Brain microvascular endothelial cell (primary cell): ENCODE data around the gene GRSF1.

Source experiments
- DNase-seq: peaks from one replicate; pipeline ENCODE4 v3.0.0-alpha.2; 2020
- H3K27ac ChIP-seq: fragments of 250-450 bp; sonication (Bioruptor Pico); 2 replicates; pipeline ENCODE4 v1.5.1; 2020; ENCODE audit warnings: mild to moderate bottlenecking, moderate library complexity
- H3K27me3 ChIP-seq: fragments of 250-450 bp; sonication (Bioruptor Pico); replicated peaks from 2 replicates; pipeline ENCODE4 v1.5.1; 2020; ENCODE audit warnings: mild to moderate bottlenecking
- H3K36me3 ChIP-seq: fragments of 250-450 bp; sonication (Bioruptor Pico); replicated peaks from 2 replicates; pipeline ENCODE4 v1.5.1; 2020; ENCODE audit warnings: mild to moderate bottlenecking
- H3K4me3 ChIP-seq: 2 replicates; pipeline ENCODE4 v1.5.1; 2011; ENCODE audit warnings: low read depth, mild to moderate bottlenecking, control low read depth, low read length, moderate library complexity
- in situ Hi-C: cut with HindIII; loops from 2 replicates; pipeline ENCODE4 v1.10.0; 2017; ENCODE audit warnings: low sequenced_read_pairs, low pct_ligation_motif_present
- TF ChIP-seq, protein P1 (sequence below): IDR thresholded peaks from 2 replicates; pipeline ENCODE4 v1.5.1; 2011; ENCODE audit warnings: low read depth, mild to moderate bottlenecking, moderate library complexity, low read length, control low read depth, inconsistent platforms; ENCODE audit errors: missing control alignments

Gene GRSF1

DNA sequence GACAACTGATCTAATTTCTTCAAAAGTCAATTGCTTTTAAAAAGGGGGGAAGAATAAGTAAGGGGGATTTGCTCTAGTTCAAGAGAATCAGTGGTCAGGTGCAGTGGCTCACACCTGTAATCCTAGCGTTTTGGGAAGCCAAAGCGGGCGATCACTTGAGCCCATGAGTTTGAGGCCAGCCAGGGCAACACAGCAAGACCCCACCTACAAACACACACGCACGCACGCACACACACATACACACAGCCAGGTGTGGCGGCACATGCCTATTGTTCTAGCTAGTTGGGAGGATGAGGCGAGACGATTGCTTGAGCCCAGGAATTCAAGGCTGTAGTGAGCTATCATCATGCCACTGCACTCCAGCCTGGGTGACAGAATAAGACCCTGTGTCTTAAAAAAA lies 9.6 kb downstream of the GRSF1 start:
- no peak overlapping the region for H3K27ac ChIP-seq
- no peak for DNase-seq
- no peaks in the 10 kb centered on the region for H3K27me3 ChIP-seq
- TF ChIP-seq, protein P1, sequence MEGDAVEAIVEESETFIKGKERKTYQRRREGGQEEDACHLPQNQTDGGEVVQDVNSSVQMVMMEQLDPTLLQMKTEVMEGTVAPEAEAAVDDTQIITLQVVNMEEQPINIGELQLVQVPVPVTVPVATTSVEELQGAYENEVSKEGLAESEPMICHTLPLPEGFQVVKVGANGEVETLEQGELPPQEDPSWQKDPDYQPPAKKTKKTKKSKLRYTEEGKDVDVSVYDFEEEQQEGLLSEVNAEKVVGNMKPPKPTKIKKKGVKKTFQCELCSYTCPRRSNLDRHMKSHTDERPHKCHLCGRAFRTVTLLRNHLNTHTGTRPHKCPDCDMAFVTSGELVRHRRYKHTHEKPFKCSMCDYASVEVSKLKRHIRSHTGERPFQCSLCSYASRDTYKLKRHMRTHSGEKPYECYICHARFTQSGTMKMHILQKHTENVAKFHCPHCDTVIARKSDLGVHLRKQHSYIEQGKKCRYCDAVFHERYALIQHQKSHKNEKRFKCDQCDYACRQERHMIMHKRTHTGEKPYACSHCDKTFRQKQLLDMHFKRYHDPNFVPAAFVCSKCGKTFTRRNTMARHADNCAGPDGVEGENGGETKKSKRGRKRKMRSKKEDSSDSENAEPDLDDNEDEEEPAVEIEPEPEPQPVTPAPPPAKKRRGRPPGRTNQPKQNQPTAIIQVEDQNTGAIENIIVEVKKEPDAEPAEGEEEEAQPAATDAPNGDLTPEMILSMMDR = no peak
- no peak overlapping the region for H3K4me3 ChIP-seq
- H3K36me3 ChIP-seq = peaks cover 76% of the 10 kb centered on the region
- in situ Hi-C loops = no loop called here

DNA sequence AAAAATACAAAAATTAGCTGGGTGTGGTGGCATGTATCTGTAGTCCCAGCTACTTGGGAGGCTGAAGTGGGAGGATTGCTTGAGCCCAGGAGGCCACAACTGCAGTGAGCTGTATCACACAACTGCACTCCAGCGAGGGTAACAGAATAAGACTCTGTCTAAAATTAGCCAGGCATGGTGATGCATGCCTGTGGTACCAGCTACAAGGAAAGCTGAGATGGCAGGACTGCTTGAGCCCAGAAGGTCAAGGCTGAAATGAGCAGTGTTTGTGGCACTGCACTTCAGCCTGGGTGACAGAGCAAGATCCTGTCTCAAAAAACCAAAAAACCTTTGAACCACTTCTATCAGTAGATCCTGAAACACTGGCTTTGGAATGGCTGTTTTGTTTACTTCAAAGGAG lies 10.2 kb downstream of the GRSF1 start:
- Histone ChIP-seq H3K4me3 (no peak overlapping the region), H3K27me3 (no peaks in the 10 kb centered on the region), H3K27ac (no peak overlapping the region), H3K36me3 (peaks cover 75% of the 10 kb centered on the region)
- DNase-seq = no peak
- TF ChIP-seq, protein P1 = no peak
- in situ Hi-C loops = no loop called here

DNA sequence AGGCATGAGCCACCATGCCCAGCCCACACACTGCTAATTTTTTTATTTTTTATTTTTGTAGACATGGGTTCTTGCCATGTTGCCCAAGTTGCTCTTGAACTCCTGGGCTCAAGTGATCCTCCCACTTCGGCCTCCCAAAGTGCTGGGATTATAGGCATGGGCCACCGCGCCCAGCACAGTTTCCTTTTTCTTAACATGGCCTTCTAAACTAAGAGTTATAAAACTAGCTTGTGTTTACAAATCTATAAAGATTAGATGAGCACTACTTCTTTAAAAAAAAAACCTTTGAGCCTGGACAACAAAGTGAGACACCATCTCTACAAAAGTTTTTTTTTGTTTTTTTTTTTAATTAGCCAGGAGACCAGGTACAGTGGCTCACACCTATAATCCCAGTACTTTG lies 10.7 kb downstream of the GRSF1 start:
- TF ChIP-seq, protein P1 = no peak
- no peaks in the 10 kb centered on the region for H3K27me3 ChIP-seq
- no peak overlapping the region for H3K27ac ChIP-seq
- H3K4me3 ChIP-seq = no peak overlapping the region
- no peak for DNase-seq
- in situ Hi-C loops = no loop called here
- peaks cover 78% of the 10 kb centered on the region for H3K36me3 ChIP-seq

DNA sequence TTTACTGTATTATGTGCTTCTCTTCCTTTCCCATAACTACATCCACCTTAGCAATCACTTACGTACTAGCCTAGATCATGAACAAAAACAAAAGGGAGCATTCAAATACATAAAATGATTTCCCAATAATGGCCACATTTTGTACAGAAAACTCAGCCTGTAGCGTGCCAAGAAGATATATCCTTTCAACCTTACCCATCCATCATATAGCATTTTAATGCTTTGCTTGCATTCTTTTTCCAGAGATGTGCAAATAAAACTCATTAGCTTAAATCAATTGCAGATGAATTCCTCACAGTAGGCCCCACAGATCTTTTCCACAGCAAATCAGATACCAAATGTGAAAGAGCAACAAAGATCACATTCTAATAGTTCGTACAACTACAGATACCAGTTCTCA lies 20.8 kb downstream of the GRSF1 start:
- no peaks in the 10 kb centered on the region for H3K27me3 ChIP-seq
- no peak overlapping the region for H3K27ac ChIP-seq
- TF ChIP-seq, protein P1 = no peak
- no peak overlapping the region for H3K4me3 ChIP-seq
- in situ Hi-C loops = no loop called here
- H3K36me3 ChIP-seq = peaks cover 41% of the 10 kb centered on the region
- DNase-seq = no peak

DNA sequence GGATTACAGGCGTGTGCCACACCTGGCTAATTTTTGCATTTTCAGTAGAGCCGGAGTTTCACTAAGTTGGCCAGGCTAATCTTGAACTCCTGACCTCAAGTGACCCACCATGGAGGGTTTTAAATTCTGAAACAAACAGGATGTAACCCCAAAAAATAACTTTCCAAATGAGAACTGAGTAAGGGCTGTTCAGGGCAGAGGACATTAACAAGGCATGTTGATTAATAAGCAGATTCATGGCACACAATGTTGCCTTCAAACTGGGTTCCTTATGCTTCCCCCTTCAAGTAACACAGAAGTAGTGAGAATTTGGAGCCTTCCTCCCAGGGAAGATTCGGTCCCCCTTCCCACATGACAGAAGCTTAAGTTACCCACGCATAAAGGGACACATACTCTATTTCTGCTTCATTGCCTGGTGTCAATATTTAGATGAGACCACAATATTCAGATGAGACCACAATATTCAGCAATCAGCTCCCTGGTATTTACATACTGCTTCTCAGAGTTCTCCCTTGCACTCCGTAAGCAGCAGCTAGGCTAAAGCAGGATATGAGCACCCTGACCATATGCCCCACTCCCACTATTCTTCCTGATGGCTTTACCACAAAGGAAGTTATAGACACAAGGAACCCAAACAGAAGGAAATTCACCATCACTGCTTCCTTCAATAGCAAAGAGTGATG lies 21.4 kb downstream of the GRSF1 start:
- H3K27ac ChIP-seq = no peak overlapping the region
- TF ChIP-seq, protein P1 = no peak
- H3K27me3 ChIP-seq = no peaks in the 10 kb centered on the region
- in situ Hi-C loops = no loop called here
- H3K36me3 ChIP-seq = peaks cover 37% of the 10 kb centered on the region
- H3K4me3 ChIP-seq = no peak overlapping the region
- DNase-seq = no peak

DNA sequence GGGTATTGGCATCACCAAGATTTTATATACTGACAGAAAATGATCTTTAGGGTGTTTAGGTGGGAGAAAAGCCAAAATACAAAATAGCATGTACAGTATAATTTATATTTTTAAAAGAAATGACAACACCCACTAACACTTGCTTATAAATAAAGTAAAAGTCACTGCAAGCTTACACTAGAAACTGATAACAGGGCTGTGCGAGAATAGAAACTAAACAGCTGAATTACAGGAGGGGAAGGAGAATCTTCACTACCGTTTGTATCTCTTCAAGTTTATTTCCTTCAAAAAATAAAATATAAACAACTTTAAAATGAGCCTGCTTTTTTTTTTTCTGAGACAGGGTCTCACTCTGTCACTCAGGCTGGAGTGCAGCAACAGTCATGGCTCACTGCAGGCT lies 22.8 kb downstream of the GRSF1 start:
- TF ChIP-seq, protein P1 = no peak
- H3K36me3 ChIP-seq = peaks cover 27% of the 10 kb centered on the region
- no peak for DNase-seq
- in situ Hi-C loops = no loop called here
- no peak overlapping the region for H3K4me3 ChIP-seq
- H3K27ac ChIP-seq = no peak overlapping the region
- H3K27me3 ChIP-seq = no peaks in the 10 kb centered on the region
